Activated CD4-positive, CD25-positive, alpha-beta regulatory T cell (primary cell): ENCODE results near the gene SYTL4.
A peak's percentile ranks its signal among the peaks of the same experiment; 100 is the strongest.
"Not testable (repeated sequence)": the region's sequence is repeated elsewhere in the genome, so short reads cannot be mapped to it uniquely, and the experiment has no call there.

Experiments used
- DNase-seq, 4 experiments: peaks; one replicate each; lab custom pipeline; 2025; lab: John Stamatoyannopoulos, UW

Gene SYTL4

DNA sequence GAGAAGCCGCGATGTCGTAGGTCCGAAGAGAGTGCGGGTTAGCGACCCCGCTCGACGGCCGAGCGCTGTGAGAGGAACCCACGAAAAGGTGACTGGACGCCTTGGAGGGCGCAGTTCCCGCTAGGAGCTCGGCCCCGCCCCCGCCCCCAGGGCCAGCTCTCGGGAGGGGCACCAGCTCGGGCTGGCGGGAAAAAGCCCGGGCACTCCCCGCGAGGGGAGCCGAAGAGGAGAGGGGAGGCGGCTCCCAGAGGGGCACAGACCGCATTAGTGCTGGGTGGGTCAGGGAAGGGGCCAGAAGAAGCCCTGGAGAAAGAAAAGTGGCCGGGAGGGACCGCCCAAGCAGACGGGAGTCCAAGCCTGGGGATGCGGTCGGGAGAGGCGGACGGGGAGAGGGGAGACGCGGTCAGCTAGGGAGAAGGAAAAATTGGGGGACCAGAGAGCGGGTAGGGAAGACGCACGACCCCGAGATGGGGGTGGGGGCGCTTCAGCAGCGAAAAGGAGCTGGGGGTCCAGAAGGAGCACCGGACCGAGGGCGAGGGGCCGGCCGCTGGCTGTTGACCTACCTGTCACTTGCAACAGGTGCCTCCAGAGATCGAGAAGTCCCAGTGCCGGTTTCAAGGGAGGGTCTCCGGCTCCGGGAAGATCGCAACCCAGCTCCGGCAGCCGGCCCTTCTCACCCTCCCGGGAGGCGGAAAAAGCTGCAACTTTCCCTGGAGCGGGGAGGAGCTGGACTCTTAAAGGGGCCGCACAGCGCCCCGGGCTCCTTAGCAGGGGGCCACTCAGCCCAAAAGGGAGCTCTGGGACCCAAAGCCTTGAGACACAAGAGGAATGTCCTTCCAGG lies at the start of gene SYTL4:
TSS of gene SYTL4 (minus strand) at position 681 of the 841 bp plus-strand sequence. CDS start 30,084 bp downstream, outside the sequence.
- DNase-seq: no peak

- not testable (repeated sequence) for DNase-seq
Measured at GRCh38 chrX:100769439-100769838, 37.5 kb upstream of the SYTL4 start.

DNA sequence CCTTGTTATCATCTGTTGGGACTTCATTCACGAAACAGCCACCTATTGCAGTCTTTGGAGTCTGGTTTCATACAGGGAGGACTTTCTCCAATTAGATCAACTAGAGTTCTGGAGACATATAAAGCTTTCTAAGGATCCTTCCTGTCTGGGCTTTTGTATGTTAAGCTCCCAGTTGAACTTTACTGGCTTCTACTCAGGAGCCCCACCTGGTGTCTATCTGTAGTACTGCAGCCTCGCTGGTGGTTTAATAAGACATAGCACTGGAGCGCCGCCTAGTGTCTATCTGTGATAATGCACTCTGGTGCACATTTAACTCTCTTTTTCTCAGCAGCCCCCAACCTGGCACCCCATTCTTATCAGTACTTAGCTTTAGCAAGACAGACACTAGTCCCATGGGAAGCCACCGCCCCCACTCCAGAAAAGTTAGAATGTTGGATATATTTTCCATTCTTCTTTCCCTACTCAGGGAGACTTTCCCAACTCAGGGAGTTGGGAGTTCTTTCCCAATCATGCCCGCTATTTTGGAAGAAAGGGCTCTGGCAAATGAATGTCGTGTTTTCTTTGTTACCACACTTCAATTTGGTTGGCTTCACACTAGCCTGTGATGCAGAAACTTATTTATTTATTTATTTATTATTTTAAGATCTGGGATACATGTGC lies 36.9 kb upstream of the SYTL4 start:
- peak; percentile 46 to 83 (median 60) for DNase-seq

GRCh38 chrX:100750883-100751282 lies 19.0 kb upstream of the SYTL4 start:
- DNase-seq: no peak

GRCh38 chrX:100748108-100748507 lies 16.2 kb upstream of the SYTL4 start:
- DNase-seq: no peak

DNA sequence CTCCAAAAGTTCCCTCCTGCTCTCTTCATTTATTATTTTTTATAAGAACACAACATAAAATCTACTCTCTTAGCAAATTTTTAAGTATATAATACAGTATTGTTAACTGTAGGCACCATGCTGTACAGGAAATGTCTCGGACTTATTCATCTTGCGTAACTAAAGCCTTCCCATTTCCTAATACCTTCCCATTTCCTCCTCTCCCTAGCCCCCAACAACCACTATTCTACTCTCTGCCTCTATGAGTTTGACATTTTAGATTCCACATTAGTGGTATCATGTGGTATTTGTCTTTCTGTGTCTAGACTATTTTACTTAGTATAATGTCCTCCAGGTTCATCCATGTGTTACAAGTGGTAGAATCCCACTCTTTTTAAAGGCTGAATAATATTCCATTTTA lies 15.8 kb upstream of the SYTL4 start:
- no peak for DNase-seq

DNA sequence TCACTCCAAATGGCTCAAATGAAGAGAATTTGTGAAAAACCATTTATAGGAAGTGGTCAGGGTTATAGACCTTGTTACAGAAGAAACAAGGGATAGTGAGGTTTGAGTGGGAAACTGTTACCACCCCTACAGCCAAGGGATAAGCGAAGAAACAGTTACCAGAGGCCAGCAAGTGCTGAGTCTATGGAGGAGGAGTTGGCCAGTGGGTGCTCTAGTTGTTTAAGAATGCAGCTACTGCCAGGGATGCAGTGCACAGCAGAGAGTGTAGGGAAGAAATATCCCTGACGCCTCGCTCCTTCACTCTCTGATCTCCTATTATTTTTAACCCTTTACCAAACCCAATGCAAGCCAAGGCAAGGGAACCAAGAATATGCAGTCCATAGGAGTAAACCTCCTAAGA lies 15.2 kb upstream of the SYTL4 start:
- DNase-seq: no peak

- DNase-seq: no peak
Measured at GRCh38 chrX:100745806-100746537, 14.1 kb upstream of the SYTL4 start.

DNA sequence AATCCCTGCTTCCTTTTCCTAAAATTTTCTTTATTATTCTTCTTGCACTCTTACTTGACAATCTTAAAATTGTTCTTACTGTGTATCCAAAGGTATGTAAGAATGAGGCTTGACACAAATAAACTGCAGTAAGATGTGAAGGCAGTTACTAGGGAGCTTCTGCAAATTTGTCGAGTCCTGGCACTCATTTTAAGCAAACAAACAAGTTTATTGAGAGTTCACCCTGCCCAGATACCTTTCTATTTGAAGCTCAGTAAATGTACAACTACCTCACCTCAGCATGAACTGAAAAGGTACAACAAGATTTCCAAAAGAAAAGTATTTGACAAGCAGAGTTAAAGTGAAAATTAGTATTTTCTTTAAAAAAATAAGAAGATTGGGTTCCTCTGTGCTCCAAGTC lies 13.3 kb upstream of the SYTL4 start:
- no peak for DNase-seq

- DNase-seq: no peak
Measured at GRCh38 chrX:100743009-100743607, 11.2 kb upstream of the SYTL4 start.

GRCh38 chrX:100724006-100724405 lies 7.9 kb downstream of the SYTL4 start:
- not testable (repeated sequence) for DNase-seq

DNA sequence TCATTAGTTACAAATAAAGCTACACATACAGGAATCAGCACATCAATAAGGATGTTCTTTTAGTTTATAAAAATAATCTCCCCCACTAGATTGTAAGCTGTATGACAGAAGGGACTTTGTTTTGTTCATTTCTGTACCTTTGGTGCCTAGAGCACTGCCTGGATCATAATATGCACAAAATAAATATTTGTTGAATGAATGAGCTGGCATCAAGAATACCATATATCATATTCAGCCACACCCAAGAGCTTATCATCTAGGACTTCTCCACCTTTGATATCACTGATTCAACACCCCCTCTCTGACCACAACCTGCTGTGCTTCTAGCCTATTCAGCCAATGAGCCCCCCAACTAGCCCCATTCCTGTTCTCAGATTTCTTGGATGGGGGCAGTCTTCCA lies 10.6 kb downstream of the SYTL4 start:
- no peak for DNase-seq

DNA sequence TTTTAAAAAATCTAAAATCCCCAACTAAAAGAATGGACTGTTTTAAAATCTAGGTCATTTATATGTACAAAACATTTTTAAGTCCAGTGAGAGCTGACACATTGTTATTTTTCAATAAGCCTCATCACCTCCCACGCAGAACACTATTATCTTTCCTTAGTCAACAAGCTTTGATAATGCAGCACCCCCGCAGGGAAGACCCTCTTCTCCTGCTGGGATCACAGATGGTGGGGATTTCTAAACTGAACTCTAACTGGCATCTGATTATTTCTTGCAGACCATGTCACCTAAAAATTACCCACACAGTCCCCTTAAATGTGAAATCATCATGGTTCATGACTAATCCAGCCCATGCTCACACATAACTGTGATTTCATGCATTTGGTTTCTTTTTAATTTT lies 11.6 kb downstream of the SYTL4 start:
- DNase-seq: no peak

DNA sequence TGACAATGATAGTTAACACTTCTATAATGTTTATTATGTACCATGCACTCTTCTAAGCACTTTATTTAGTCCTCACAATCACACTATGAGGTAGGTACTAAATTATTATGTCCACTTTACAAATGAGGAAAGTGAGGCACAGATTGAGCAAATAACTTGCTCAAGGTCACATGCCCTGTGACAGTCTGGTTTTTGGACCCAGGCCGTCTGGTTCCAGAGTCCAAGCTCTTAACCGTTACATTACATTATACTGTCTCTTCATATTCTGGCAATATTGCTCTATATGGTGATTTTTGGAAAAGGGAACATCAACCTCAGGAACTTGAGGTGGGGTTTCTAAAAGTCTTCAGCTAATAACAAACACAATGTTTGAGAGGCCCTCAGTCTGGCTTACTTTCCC lies 12.8 kb downstream of the SYTL4 start:
- DNase-seq: no peak

- DNase-seq: no peak
Measured at GRCh38 chrX:100717363-100717762, 14.6 kb downstream of the SYTL4 start.

- no peak for DNase-seq
Measured at GRCh38 chrX:100710816-100711215, 21.1 kb downstream of the SYTL4 start.

- DNase-seq: no peak
Measured at GRCh38 chrX:100704581-100705203, 27.2 kb downstream of the SYTL4 start.

DNA sequence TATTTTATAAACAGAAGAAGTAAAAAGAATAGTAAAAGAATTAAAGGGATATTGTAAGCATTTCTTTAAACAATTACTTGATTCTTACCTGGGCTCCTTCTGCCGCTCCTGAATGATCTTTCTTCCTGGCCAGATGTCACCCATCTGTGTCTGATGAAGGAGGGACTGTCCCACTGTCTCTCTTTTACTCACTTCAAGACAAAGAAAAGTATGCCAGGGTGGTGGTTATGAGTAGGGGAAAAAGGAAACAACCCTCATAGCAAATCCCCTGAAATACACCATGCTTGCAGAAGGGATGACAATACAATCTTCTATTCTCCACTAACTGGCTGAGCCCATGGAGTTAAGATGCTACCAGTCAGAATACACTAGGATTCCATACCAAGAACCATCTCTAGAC lies 31.1 kb downstream of the SYTL4 start:
- no peak for DNase-seq

GRCh38 chrX:100698551-100698950 lies 33.4 kb downstream of the SYTL4 start:
- no peak for DNase-seq

DNA sequence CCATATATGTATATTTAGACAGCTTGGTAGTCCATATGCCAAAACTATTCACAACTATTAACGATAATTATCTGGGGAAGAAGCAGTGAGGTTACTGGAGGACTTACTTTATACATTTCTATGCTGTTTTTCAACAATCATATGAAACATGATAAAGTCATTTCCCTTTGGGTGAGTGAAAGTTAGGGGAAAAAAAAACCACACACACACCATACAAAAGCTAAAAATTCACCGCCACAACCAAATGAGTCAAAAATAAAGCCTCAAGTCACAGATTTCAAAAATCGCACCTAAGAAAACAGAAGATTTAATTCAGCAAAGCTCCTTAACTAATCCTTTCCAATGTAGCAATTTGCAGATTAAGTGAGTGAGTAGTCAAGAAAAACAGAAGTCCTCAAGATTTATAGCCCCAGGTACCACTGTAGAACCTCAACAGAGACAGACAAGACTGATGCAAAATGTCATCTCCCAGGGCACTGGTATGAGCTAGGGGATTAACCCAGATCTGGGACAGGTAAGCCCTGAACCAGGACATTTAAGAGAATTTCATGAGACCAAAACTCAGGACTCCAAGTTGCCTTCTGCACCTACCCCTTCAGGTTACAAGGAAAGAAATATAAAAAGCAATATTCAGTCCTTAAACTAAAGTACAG lies 35.1 kb downstream of the SYTL4 start:
- no peak for DNase-seq

- no peak for DNase-seq
Measured at GRCh38 chrX:100695991-100696390, 35.9 kb downstream of the SYTL4 start.
